ENCODE measurements around the gene SMAD4.
"Not testable (repeated sequence)": the region's sequence is repeated elsewhere in the genome, so short reads cannot be mapped to it uniquely, and the experiment has no call there.

SMAD4 gene

GRCh38 chr18:51116996-51117395 is 87.0 kb downstream of the SMAD4 start:
- DNase-seq: not testable (repeated sequence)

DNA sequence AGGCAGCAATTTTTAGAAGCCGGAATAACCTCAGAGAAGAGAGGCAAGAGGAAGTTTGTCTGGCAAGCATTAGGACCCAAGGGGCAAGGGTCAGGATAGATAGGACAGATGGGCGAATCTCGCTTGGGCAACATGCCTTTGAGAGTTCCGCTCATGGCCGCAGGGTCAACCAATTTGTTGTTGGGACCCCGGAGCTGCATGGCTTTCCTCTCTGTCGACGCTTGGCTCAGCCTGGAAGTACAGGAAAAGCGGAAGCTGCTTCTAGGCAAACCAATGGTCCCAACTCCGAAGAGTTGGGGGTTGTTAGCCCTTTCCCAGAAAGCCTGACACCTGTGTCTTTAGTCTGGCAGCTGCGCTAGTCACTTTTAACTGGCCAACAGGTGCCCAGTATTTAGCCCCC is 89.5 kb downstream of the SMAD4 start:
- DNase-seq: not testable (repeated sequence)

DNA sequence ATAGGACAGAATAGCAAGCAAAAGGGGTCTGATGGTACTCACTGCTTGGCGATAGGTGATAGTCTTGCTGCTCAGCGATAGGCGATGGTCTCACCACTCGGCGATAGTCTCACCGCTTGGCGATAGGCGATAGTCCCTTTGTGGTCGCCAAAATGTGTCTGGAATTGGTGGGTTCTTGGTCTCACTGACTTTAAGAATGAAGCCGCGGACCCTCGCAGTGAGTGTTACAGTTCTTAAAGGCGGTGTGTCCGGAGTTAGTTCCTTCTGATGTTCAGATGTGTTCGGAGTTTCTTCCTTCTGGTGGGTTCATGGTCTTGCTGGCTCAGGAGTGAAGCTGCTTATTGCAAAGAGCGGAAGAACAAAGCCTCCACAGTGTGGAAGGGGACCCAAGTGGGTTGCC is 90.0 kb downstream of the SMAD4 start:
- not testable (repeated sequence) for DNase-seq

GRCh38 chr18:51120809-51121596 is 91.0 kb downstream of the SMAD4 start:
- no peak for DNase-seq

- no peak for DNase-seq
These were observed 91.5 kb downstream of the SMAD4 start for GRCh38 chr18:51121597-51121857.

DNA sequence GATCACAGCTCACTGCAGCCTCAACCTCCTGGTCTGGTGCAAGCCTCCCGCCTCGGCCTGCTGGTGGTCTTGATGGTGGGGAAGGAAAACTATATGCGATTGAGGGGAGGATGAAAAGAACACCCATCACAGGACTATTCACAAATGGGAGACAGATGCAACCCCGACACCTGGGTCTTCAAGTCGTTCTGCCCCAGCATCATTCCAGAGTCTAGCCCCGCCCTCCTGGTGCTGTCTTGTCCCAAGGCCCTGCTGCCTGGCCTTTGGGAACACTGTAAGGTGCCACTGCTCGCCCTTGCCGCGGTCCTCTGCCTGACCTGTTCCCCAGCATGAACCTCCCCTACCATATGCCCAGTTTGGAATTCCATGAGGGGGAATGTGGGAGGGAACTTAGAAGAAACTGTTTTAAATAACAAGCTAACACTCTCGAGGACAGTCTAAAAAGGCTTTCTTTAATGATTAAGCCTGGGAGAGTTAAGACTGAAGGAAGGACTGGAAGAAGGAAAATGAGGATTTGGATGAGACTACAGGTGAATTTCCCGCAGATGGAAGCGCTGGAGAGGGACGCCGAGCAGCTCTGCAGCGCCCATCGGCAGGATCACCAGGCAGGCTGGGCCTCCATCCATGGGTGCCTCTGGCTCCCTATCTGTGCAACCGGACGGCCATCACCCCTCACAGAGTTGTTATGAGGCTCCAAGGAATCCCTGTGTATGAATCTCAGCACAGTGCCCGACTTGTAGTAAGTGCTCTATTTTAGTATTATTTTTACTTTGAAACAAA is 92.4 kb downstream of the SMAD4 start:
- no peak for DNase-seq

- no peak for DNase-seq
These were observed 93.0 kb downstream of the SMAD4 start for GRCh38 chr18:51123046-51123395.

GRCh38 chr18:51123481-51123880 is 93.5 kb downstream of the SMAD4 start:
- no peak for DNase-seq

GRCh38 chr18:51123936-51124486 is 94.0 kb downstream of the SMAD4 start:
- DNase-seq: no peak

DNA sequence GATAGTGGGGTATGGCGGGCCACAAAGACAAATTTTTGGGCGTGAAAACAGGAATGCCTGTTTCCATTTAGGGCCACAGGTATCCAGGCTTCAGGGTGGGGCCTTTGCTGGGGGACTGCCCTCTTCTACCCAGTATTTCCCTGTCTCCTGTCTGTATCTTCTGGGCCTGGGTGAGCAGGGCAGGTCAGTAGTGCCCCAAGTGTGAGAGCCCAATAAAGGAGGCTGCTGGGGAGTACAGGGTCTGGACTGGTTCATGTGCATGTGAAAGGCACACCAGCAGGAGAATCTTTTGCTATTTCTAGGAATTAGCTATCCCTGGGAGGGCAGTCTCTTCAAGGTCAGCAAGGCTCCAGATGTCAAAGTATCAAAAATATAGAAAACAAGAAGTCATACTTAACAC is 96.0 kb downstream of the SMAD4 start:
- DNase-seq: no peak

GRCh38 chr18:51127664-51128063 is 97.7 kb downstream of the SMAD4 start:
- no peak for DNase-seq

DNA sequence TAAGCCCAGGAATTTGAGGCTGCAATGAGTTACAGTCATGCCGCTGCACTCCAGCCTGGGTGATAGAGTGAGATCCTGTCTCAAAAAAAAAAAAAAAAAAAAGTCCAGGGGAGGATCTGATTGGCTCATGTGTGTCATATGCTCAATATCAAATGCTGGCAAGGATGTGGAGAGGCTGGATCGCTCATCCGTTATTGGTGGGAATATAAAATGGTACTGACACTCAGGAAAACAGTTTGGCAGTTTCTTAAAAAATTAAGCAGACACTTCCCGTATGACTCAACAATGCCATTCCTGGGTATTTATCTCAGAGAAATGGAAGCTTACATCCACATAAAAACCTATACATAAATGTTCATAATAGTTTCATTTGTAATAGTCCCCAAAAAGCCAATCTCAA is 98.5 kb downstream of the SMAD4 start:
- no peak for DNase-seq

DNA sequence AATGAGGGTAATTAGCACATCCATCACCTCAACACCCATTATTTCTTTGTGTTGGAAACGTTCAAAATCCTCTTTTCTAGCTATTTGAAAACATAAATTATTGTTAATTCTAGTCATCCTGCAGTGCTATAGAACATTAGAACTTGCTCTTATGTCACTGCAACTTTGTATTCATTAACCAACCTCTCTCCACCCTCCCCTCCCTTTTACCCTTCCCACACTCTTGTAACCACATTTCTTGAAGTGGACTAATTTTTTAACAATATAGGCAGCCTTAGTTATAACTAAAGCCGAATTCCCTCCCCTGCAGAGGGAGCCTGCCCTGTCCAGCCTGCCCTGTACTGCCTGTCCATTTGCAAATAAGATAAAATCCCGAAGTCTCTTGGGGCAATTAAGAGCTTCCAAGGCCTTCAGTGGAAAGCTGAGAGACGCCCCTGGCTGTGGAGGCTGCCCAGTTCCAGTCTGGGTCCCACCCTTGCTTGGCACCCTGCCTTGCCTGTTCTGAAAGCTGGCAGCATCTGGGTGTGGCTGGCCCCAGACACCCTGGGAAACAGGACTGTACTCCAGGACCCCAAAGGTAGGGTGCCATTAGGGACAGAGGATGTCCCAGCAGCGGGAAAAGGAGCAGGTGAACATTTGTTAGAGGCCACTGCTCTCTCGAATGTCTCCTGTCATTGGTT is 102.4 kb downstream of the SMAD4 start:
- no peak for DNase-seq

DNA sequence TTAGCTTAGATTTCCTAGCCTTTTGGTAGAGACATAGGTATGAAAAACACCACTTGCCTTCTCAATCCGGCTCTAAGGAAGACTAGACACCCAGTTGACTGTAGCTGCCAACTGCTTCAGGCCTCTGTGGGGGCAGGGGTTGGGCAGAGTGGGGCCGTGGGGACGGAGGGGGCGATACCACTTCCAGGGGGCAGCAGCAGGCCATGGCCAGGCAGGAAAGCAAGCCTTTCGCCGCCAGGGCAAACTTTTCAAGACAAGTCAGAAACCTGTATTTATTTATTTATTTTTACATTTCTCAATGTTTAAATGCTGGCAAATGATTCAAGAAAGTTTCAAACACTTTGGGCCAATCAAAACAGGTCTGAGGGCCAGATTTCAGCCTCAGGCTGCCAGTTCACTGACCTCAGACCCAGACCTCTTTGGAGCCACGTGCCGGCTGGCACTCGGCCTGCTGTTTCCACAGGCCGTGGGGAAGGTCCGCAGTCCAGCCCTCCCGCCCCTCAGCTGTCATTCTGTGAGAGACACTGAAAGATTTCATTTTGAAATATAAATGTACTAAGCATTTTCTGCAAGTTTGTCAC is 103.7 kb downstream of the SMAD4 start:
- DNase-seq: no peak

Measured in activated effector memory CD4-positive, alpha-beta T cell treated with anti-CD3 and anti-CD28 coated beads, Interleukin-2, amount 50 U/mL, for 16 hours (primary cell).